GM19240 (cell line): ENCODE data around the gene IFIT3.
"Not testable (repeated sequence)": the region's sequence is repeated elsewhere in the genome, so short reads cannot be mapped to it uniquely, and the experiment has no call there.

Experiments
- DNase-seq: peaks from one replicate; pipeline ENCODE4 v3.0.0; 2011; ENCODE audit warnings: low spot score; ENCODE audit not compliant: insufficient read length

IFIT3 gene

GRCh38 chr10:89327803-89328441 lies at the start of gene IFIT3:
IFIT3 (plus strand) TSS chr10:89327997; CDS start chr10:89328074, 77 bp downstream.
- DNase-seq = no peak

- no peak for DNase-seq
Observed at GRCh38 chr10:89278034-89278535, 49.7 kb upstream of the IFIT3 start.

- DNase-seq = no peak
Observed at GRCh38 chr10:89278900-89279392, 48.9 kb upstream of the IFIT3 start.

- no peak for DNase-seq
Observed at GRCh38 chr10:89279421-89279869, 48.4 kb upstream of the IFIT3 start.

GRCh38 chr10:89280508-89280907 lies 47.3 kb upstream of the IFIT3 start:
- no peak for DNase-seq

GRCh38 chr10:89281606-89282395 lies 46.0 kb upstream of the IFIT3 start:
- DNase-seq = no peak

- DNase-seq = no peak
Observed at GRCh38 chr10:89283025-89283935, 44.5 kb upstream of the IFIT3 start.

GRCh38 chr10:89283936-89284475 lies 43.8 kb upstream of the IFIT3 start:
- DNase-seq = no peak

GRCh38 chr10:89284711-89285110 lies 43.1 kb upstream of the IFIT3 start:
- DNase-seq = not testable (repeated sequence)

- DNase-seq = not testable (repeated sequence)
Observed at GRCh38 chr10:89285303-89285702, 42.5 kb upstream of the IFIT3 start.

- no peak for DNase-seq
Observed at GRCh38 chr10:89294721-89295239, 33.0 kb upstream of the IFIT3 start.

- no peak for DNase-seq
Observed at GRCh38 chr10:89295597-89295996, 32.2 kb upstream of the IFIT3 start.

GRCh38 chr10:89296220-89296648 lies 31.6 kb upstream of the IFIT3 start:
- no peak for DNase-seq

GRCh38 chr10:89297356-89297755 lies 30.4 kb upstream of the IFIT3 start:
- DNase-seq = no peak

- DNase-seq = no peak
Observed at GRCh38 chr10:89297791-89298190, 30.0 kb upstream of the IFIT3 start.

GRCh38 chr10:89299031-89299430 lies 28.8 kb upstream of the IFIT3 start:
- DNase-seq = no peak

GRCh38 chr10:89301232-89301631 lies 26.6 kb upstream of the IFIT3 start:
- DNase-seq = no peak

GRCh38 chr10:89301721-89302445 lies 25.9 kb upstream of the IFIT3 start, which contains the start of gene IFIT2:
IFIT2 (plus strand) TSS chr10:89302046; CDS start chr10:89302124, 78 bp downstream.
- DNase-seq = peak; percentile 23

- DNase-seq = no peak
Observed at GRCh38 chr10:89302625-89303024, 25.2 kb upstream of the IFIT3 start.

- no peak for DNase-seq
Observed at GRCh38 chr10:89303161-89303560, 24.6 kb upstream of the IFIT3 start.
